Endothelial cell of umbilical vein (primary cell): ENCODE results near the gene TRIM46. TPM values are rescaled to one million over a fixed set of nuclear protein-coding genes. Genes with fewer than 3 reads are reported as not detected.

Experiments
- BruUV-seq: library from RNA; stranded (reverse); fragments of 400-500 nt; replicated peaks from 2 replicates; lab custom pipeline; 2021; lab: Mats Ljungman, UMichigan
- CTCF ChIA-PET: fragments of 300-600, 350-600 bp; sonication (Branson Sonifier 250); formaldehyde crosslinking; loops from one replicate; lab custom pipeline; 2021; ENCODE audit warnings: antibody characterized with exemption, inconsistent platforms; lab: Charles Lee
- POLR2A ChIA-PET: fragments of 300-600, 350-600 bp; sonication (Branson Sonifier 250); formaldehyde crosslinking; loops from one replicate; lab custom pipeline; 2021; ENCODE audit warnings: antibody characterized with exemption, inconsistent platforms; lab: Charles Lee
- DNase-seq: peaks from one replicate; pipeline ENCODE4 v3.0.0-alpha.2; 2011; ENCODE audit warnings: low read depth, low spot score
- FAIRE-seq: peaks from 2 replicates; lab custom pipeline; 2011; peaks lifted over from hg19 to GRCh38; lab: Jason Lieb, UNC
- H2AFZ ChIP-seq: 2 replicates; pipeline ENCODE4 v1.6.0; 2012; ENCODE audit warnings: low read depth, low read length, control low read depth, inconsistent platforms
- H3K27ac ChIP-seq: 2 replicates; pipeline ENCODE4 v1.5.1; 2011; ENCODE audit warnings: low read depth, mild to moderate bottlenecking, control low read depth, low read length, moderate library complexity; ENCODE audit not compliant: insufficient read depth
- H3K27me3 ChIP-seq, 2 experiments: 2 replicates each; pipeline versions ENCODE4 v1.6.0 to v1.6.1; 2011; ENCODE audit warnings: low read length in 2 of 2, mixed read lengths in 1 of 2; ENCODE audit not compliant: control insufficient read depth in 2 of 2, insufficient read depth in 2 of 2
- H3K36me3 ChIP-seq, 2 experiments: 2 replicates in 1 of 2; 3 replicates in 1 of 2; pipeline ENCODE4 v1.5.1; 2011; ENCODE audit warnings: low read length in 2 of 2, mild to moderate bottlenecking in 1 of 2, moderate library complexity in 1 of 2; ENCODE audit not compliant: control insufficient read depth in 2 of 2, insufficient read depth in 2 of 2; ENCODE audit errors: extremely low read depth in 1 of 2
- H3K4me1 ChIP-seq: 3 replicates; pipeline ENCODE4 v1.5.1; 2011; ENCODE audit warnings: mild to moderate bottlenecking, low read length; ENCODE audit not compliant: control insufficient read depth, insufficient read depth; ENCODE audit errors: extremely low read depth
- H3K4me2 ChIP-seq: 2 replicates; pipeline ENCODE4 v1.6.1; 2011; ENCODE audit warnings: low read length, control low read depth, mixed read lengths; ENCODE audit not compliant: insufficient read depth
- H3K4me3 ChIP-seq, 3 experiments: fragments of 200-600 bp in 1 of 3; sonication (generic), shearing (Covaris generic) in 1 of 3; replicated peaks in 1 of 3; 2 replicates each; pipeline ENCODE4 v1.5.1; 2011 to 2016; ENCODE audit warnings: control low read depth in 3 of 3, low read length in 3 of 3, mild to moderate bottlenecking in 2 of 3, inconsistent platforms in 1 of 3, low read depth in 1 of 3, moderate library complexity in 1 of 3; ENCODE audit not compliant: insufficient read depth in 1 of 3
- H3K79me2 ChIP-seq: 2 replicates; pipeline ENCODE4 v1.6.0; 2012; ENCODE audit warnings: low read length, inconsistent platforms; ENCODE audit not compliant: control insufficient read depth, insufficient read depth
- H3K9ac ChIP-seq: replicated peaks from 2 replicates; pipeline ENCODE3; 2011; ENCODE audit warnings: low read length, control low read depth; ENCODE audit not compliant: insufficient read depth; ENCODE audit errors: extremely low read depth
- H3K9me1 ChIP-seq: replicated peaks from 3 replicates; pipeline ENCODE4 v1.6.0; 2011; ENCODE audit warnings: mild to moderate bottlenecking, low read length; ENCODE audit not compliant: control insufficient read depth, insufficient read depth; ENCODE audit errors: extremely low read depth
- H3K9me3 ChIP-seq: replicated peaks from 2 replicates; pipeline ENCODE4 v1.5.1; 2012; ENCODE audit warnings: low read length, inconsistent platforms; ENCODE audit not compliant: control insufficient read depth, insufficient read depth
- H4K20me1 ChIP-seq: replicated peaks from 2 replicates; pipeline ENCODE3; 2011; ENCODE audit warnings: mild to moderate bottlenecking, low read length; ENCODE audit not compliant: control insufficient read depth, insufficient read depth; ENCODE audit errors: extremely low read depth
- CTCF ChIP-seq, 2 donors: IDR thresholded peaks; 1 replicate in 1 of 2; 2 replicates in 1 of 2; pipeline ENCODE4 v1.5.1; 2011; ENCODE audit warnings: low read length in 2 of 2, mild to moderate bottlenecking in 2 of 2, moderate library complexity in 2 of 2, control low read depth in 1 of 2, inconsistent platforms in 1 of 2, low read depth in 1 of 2; ENCODE audit not compliant: insufficient read depth in 1 of 2; ENCODE audit errors: extremely low read depth in 1 of 2
- EZH2 ChIP-seq: IDR thresholded peaks from 2 replicates; pipeline ENCODE4 v1.6.1; 2012; ENCODE audit warnings: borderline replicate concordance, low read depth, mild to moderate bottlenecking, moderate library complexity, low read length, inconsistent platforms; ENCODE audit not compliant: severe bottlenecking
- FOS ChIP-seq: IDR thresholded peaks from 2 replicates; pipeline ENCODE4 v1.6.1; 2011; ENCODE audit warnings: mild to moderate bottlenecking, low read length, moderate library complexity, borderline replicate concordance; ENCODE audit not compliant: insufficient read depth
- GATA2 ChIP-seq: IDR thresholded peaks from 2 replicates; pipeline ENCODE4 v1.7.0; 2011; ENCODE audit warnings: low read depth, mild to moderate bottlenecking, moderate library complexity, mixed read lengths, low read length; ENCODE audit not compliant: insufficient read length, insufficient read depth
- JUN ChIP-seq: IDR thresholded peaks from 2 replicates; pipeline ENCODE4 v1.6.1; 2011; ENCODE audit warnings: borderline replicate concordance, low read depth; ENCODE audit not compliant: insufficient read length, insufficient read depth
- MAX ChIP-seq: IDR thresholded peaks from 2 replicates; pipeline ENCODE4 v1.6.1; 2011; ENCODE audit not compliant: insufficient read depth, insufficient read length
- MYC ChIP-seq: IDR thresholded peaks from one replicate; pipeline ENCODE4 v1.6.1; 2011; ENCODE audit warnings: mild to moderate bottlenecking, low read depth, low read length
- POLR2A ChIP-seq: IDR thresholded peaks from 2 replicates; pipeline ENCODE4 v1.6.1; 2012; ENCODE audit warnings: low read depth, mild to moderate bottlenecking, control low read depth, low read length
- POLR2AphosphoS5 ChIP-seq: IDR thresholded peaks from 2 replicates; pipeline ENCODE4 v1.6.1; 2012; ENCODE audit warnings: low read depth, mild to moderate bottlenecking, control low read depth, low read length, moderate library complexity; ENCODE audit not compliant: insufficient read depth
- dilution Hi-C: fragments of 300-500 bp; cut with MboI; formaldehyde crosslinking; loops from one replicate; pipeline ENCODE4 v1.15.0; 2019; ENCODE audit warnings: low sequenced_read_pairs; ENCODE audit not compliant: extremely low pct_ligation_motif_present
- intact Hi-C: fragments of 100-400 bp; cut with micrococcal nuclease; formaldehyde crosslinking; loops from one replicate; pipeline ENCODE4 v1.10.0; 2022
- polyA plus RNA-seq, 4 experiments: library from polyadenylated mRNA; depleted of rRNA in 3 of 4; stranded (reverse) in 3 of 4; unstranded in 1 of 4; fragments of >200 nt; gene quantifications; 2 replicates each; pipeline versions ENCODE4 v1.2.1 to v1.2.3, GENCODE V29; 2011 to 2012; ENCODE audit warnings: missing spikeins in 1 of 4
- total RNA-seq: library from RNA; stranded (reverse); gene quantifications from 2 replicates; pipeline ENCODE4 v1.2.3, GENCODE V29; 2021

Gene TRIM46
- total and polyA plus RNA-seq, 2 donors (not counting 3 experiments of a cell fraction or from before 2014, with no cell fraction given): 9.5 to 10.0 TPM

DNA sequence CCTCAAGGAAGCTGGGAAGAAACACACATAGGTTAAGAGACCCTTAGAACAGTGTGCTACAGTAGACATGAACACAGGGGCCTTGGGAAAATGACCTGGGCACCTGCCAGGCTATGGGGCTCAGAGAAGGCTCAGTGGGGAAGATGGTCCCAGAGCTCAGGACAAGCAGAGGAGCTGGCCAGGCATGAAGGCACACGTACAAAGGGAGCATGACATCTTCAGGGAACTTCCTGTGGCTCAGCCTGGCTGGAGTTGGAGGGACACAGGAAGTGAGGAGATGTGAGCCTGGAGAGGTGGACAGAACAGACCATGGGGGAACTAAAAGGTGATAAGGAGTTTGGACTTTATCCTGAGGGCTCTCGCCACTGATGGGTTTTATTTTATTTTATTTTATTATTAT lies 41.8 kb upstream of the TRIM46 start:
- CTCF ChIA-PET: interaction anchor here (2.8 to 15.5 kb wide), 3 partner anchors 35 to 47 kb away, joined by 13 to 204 read pairs (median 97); no protein-coding TSS in a partner anchor
- FAIRE-seq (peak; percentile 48), DNase-seq (no peak)
- Histone ChIP-seq H3K79me2 (peaks cover 32% of the 10 kb centered on the region), H3K4me3 (no peak overlapping the region), H3K4me1 (peaks cover 50% of the 10 kb centered on the region), H3K27ac (no peak overlapping the region), H3K36me3 (peaks cover 22 to 33% of the 10 kb centered on the region in 2 experiments), H3K27me3 (no peaks in the 10 kb centered on the region), H3K9me3 (no peaks in the 10 kb centered on the region), H2AFZ (no peak overlapping the region), H3K9me1 (no peaks in the 10 kb centered on the region), H3K4me2 (no peak overlapping the region), H4K20me1 (no peaks in the 10 kb centered on the region), H3K9ac (no peak overlapping the region)
- POLR2A ChIA-PET: interaction anchor here (0.6 kb wide), 1 partner anchor 137 kb away, joined by 10 read pairs; no protein-coding TSS in a partner anchor
- no peak for TF ChIP-seq FOS
- intact Hi-C loops: no loop called here
- no TSS peak for BruUV-seq
- dilution Hi-C loops: no loop called here

GRCh38 chr1:155133799-155134281 lies 39.8 kb upstream of the TRIM46 start:
- BruUV-seq: no TSS peak
- CTCF ChIA-PET: interaction anchor here (0.9 to 15.5 kb wide), 4 partner anchors 10 to 42 kb away, joined by 3 to 204 read pairs (median 20); partner anchors contain the start of gene KRTCAP2
- H3K4me2 ChIP-seq: no peak overlapping the region
- no peak for TF ChIP-seq POLR2AphosphoS5
- no peak for TF ChIP-seq FOS
- TF ChIP-seq MYC: no peak
- TF ChIP-seq CTCF (IDR thresholded peaks at IDR 0.05; ENCODE audit: extremely low read depth in 1 of 2, insufficient read depth in 1 of 2, low read depth in 1 of 2, low read length in 2 of 2): no peak
- TF ChIP-seq GATA2: no peak
- TF ChIP-seq MAX: no peak
- TF ChIP-seq EZH2: no peak
- TF ChIP-seq JUN: no peak
- no peak for TF ChIP-seq POLR2A
- H2AFZ ChIP-seq: no peak overlapping the region
- DNase-seq (peak; percentile 2), FAIRE-seq (no peak)
- H3K4me1 ChIP-seq: peaks cover 49% of the 10 kb centered on the region
- no peaks in the 10 kb centered on the region for H4K20me1 ChIP-seq
- H3K36me3 ChIP-seq: peaks cover 22 to 35% of the 10 kb centered on the region in 2 experiments
- no peaks in the 10 kb centered on the region for H3K9me3 ChIP-seq
- POLR2A ChIA-PET: interaction anchor here (1.3 to 1.5 kb wide), 2 partner anchors 33 to 39 kb away, joined by 3 to 4 read pairs; partner anchors contain the start of gene KRTCAP2
- peak overlapping the region; percentile 98 for H3K27ac ChIP-seq
- H3K79me2 ChIP-seq: peaks cover 41% of the 10 kb centered on the region
- intact Hi-C loops (no loop called here), dilution Hi-C loops (no loop called here)
- H3K27me3 ChIP-seq: no peaks in the 10 kb centered on the region
- no peaks in the 10 kb centered on the region for H3K9me1 ChIP-seq
- no peak overlapping the region for H3K4me3 ChIP-seq
- H3K9ac ChIP-seq: no peak overlapping the region
